Natural killer cell (primary cell): ENCODE results near the gene RXFP4. TPM values are rescaled to one million over a fixed set of nuclear protein-coding genes. Genes with fewer than 3 reads are reported as not detected.

ENCODE experiments used
- ATAC-seq, 3 donors: fragments of 150-1000 bp in 2 of 3; fragments of 200-7000 bp in 1 of 3; cut with Tn5 transposase; 1 replicate in 1 of 3; 2 replicates in 2 of 3; pipeline ENCODE4 v1.10.0; 2021; ENCODE audit warnings: mild to moderate bottlenecking in 2 of 3, moderate library complexity in 2 of 3
- DNase-seq, 2 donors: peaks; one replicate each; pipeline versions ENCODE4 v3.0.0 to v3.0.0-alpha.2; 2013 to 2021; ENCODE audit warnings: mixed read lengths in 1 of 2
- H3K27ac ChIP-seq: one replicate; pipeline ENCODE4 v1.5.1; 2013; ENCODE audit warnings: mild to moderate bottlenecking, low read length
- H3K27me3 ChIP-seq: one replicate; pipeline ENCODE4 v1.6.1; 2013; ENCODE audit warnings: low read length; ENCODE audit not compliant: control insufficient read depth, insufficient read depth
- H3K36me3 ChIP-seq: one replicate; pipeline ENCODE4 v1.6.1; 2013; ENCODE audit warnings: low read length; ENCODE audit not compliant: control insufficient read depth, insufficient read depth
- H3K4me1 ChIP-seq: one replicate; pipeline ENCODE4 v1.6.1; 2013; ENCODE audit warnings: low read length; ENCODE audit not compliant: control insufficient read depth, insufficient read depth
- H3K4me3 ChIP-seq: one replicate; pipeline ENCODE4 v1.5.1; 2013; ENCODE audit warnings: low read length
- H3K9me3 ChIP-seq: one replicate; pipeline ENCODE4 v1.6.1; 2013; ENCODE audit warnings: low read length; ENCODE audit not compliant: control insufficient read depth, insufficient read depth
- H3K27ac Mint-ChIP-seq, 2 donors: one replicate each; pipeline ENCODE4 v1.8.0; 2022; ENCODE audit warnings: mild to moderate bottlenecking in 2 of 2, mixed read lengths in 2 of 2, moderate library complexity in 1 of 2
- H3K27me3 Mint-ChIP-seq, 2 donors: one replicate each; pipeline ENCODE4 v1.8.0; 2022; ENCODE audit warnings: low read depth in 2 of 2, mixed read lengths in 2 of 2
- H3K36me3 Mint-ChIP-seq: one replicate; pipeline ENCODE4 v1.8.0; 2022; ENCODE audit warnings: mixed read lengths
- H3K4me1 Mint-ChIP-seq, 2 donors: one replicate each; pipeline ENCODE4 v1.8.0; 2022; ENCODE audit warnings: mixed read lengths in 2 of 2
- H3K4me3 Mint-ChIP-seq: one replicate; pipeline ENCODE4 v1.8.0; 2022; ENCODE audit warnings: mild to moderate bottlenecking, moderate library complexity, mixed read lengths
- H3K9me3 Mint-ChIP-seq, 2 donors: one replicate each; pipeline ENCODE4 v1.8.0; 2022; ENCODE audit warnings: mixed read lengths in 2 of 2
- CTCF ChIP-seq: fragments of 200-600 bp; IDR thresholded peaks from one replicate; pipeline ENCODE4 v1.8.0; 2022; ENCODE audit warnings: antibody characterized with exemption
- WGBS: methylation state at CpG from one replicate; pipeline ENCODE4 v1.1.7; 2013; ENCODE audit warnings: missing lambda C conversion rate; ENCODE audit not compliant: insufficient coverage; 5-methylcytosine and 5-hydroxymethylcytosine counted together
- intact Hi-C: fragments of 100-400 bp; cut with micrococcal nuclease; formaldehyde crosslinking; loops from one replicate; pipeline ENCODE4 v1.14.2; 2022
- total RNA-seq, 4 donors: library from RNA; stranded (reverse); fragments of 120-200 nt in 1 of 4; gene quantifications; one replicate each; pipeline versions ENCODE4 v1.2.3 to v1.2.4, GENCODE V29; 2013 to 2022

The RXFP4 gene
- total RNA-seq, 3 donors from 2014 or later (not counting 1 experiment from before 2014, with no cell fraction given): not detected

- no peak for ATAC-seq
Measured at GRCh38 chr1:155957411-155957915, 16.0 kb downstream of the RXFP4 start.

DNA sequence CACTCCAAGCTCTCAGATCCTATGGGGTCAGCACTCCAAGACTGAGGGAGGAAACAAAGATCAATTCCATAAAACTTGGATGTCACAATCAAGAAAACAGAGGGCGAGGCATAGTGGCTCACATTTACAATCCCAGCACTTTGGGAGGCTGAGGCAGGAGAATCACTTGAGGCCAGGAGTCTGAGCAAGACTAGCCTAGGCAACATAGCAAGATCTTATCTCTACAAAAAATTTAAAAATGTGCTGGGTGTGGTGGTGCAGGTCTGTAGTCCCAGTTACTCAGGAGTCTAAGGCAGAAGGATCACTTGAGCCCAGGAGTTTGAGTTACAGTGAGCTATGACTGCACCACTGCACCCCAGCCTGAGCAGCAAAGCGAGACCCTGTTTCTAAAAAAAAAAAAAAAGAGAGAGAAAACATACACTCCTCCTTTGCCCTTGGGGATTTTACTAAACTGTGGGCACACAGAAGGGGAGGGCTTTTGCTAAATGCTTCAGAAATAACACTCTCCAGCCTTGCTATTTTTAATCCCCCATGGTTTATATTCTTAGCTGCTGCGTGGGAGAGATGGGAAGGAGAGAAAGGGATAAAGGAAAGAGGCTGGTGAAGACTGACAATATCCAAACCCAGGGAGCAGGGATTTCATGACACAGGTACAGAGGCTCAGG lies 18.8 kb downstream of the RXFP4 start:
- intact Hi-C loops: no loop called here
- H3K27me3 ChIP-seq: no peaks in the 10 kb centered on the region
- H3K36me3 ChIP-seq: peaks cover 88% of the 10 kb centered on the region
- H3K27ac ChIP-seq: no peak overlapping the region
- no peak for ATAC-seq
- H3K9me3 Mint-ChIP-seq: no peaks in the 10 kb centered on the region
- 84% methylated on average over 3 of the region's 3 CpGs for WGBS
- H3K4me1 ChIP-seq: peaks cover 28% of the 10 kb centered on the region
- H3K4me1 Mint-ChIP-seq: peaks cover 8 to 25% of the 10 kb centered on the region in 2 donors
- TF ChIP-seq CTCF: no peak
- H3K27me3 Mint-ChIP-seq: no peaks in the 10 kb centered on the region
- DNase-seq: no peak
- no peak overlapping the region for H3K4me3 ChIP-seq
- H3K36me3 Mint-ChIP-seq: peaks cover under 1% of the 10 kb centered on the region
- peak overlapping the region; percentile 53 to 83 for H3K27ac Mint-ChIP-seq
- no peaks in the 10 kb centered on the region for H3K9me3 ChIP-seq
- H3K4me3 Mint-ChIP-seq: no peak overlapping the region

More at GRCh38 chr1:155957411-155957915, 16.0 kb downstream of the RXFP4 start:
- H3K27ac Mint-ChIP-seq: peak overlapping the region in 1 of 2 donors; percentile 43
- H3K36me3 Mint-ChIP-seq: peaks cover 8% of the 10 kb centered on the region
- no peak for DNase-seq
- H3K4me1 Mint-ChIP-seq: peaks cover 8 to 20% of the 10 kb centered on the region in 2 donors
- WGBS: 97% methylated on average over 12 of the region's 12 CpGs
- Histone ChIP-seq H3K9me3 (no peaks in the 10 kb centered on the region), H3K36me3 (peaks cover 91% of the 10 kb centered on the region), H3K27me3 (no peaks in the 10 kb centered on the region), H3K4me1 (peaks cover 18% of the 10 kb centered on the region), H3K4me3 (no peak overlapping the region), H3K27ac (no peak overlapping the region)
- H3K4me3 Mint-ChIP-seq: no peak overlapping the region
- intact Hi-C loops: no loop called here
- no peak for TF ChIP-seq CTCF
- no peaks in the 10 kb centered on the region for H3K9me3 Mint-ChIP-seq
- no peaks in the 10 kb centered on the region for H3K27me3 Mint-ChIP-seq

- Histone ChIP-seq H3K36me3 (peaks cover 92% of the 10 kb centered on the region), H3K9me3 (no peaks in the 10 kb centered on the region), H3K27ac (peak overlapping the region; percentile 13), H3K27me3 (no peaks in the 10 kb centered on the region), H3K4me3 (no peak overlapping the region), H3K4me1 (peaks cover 45% of the 10 kb centered on the region)
- peak; percentile 30 for TF ChIP-seq CTCF
- Mint-ChIP-seq H3K36me3 (no peaks in the 10 kb centered on the region), H3K4me3 (no peak overlapping the region), H3K9me3 (no peaks in the 10 kb centered on the region), H3K27ac (peak overlapping the region; percentile 83 to 88), H3K4me1 (peaks cover 16 to 37% of the 10 kb centered on the region in 2 donors), H3K27me3 (no peaks in the 10 kb centered on the region)
- intact Hi-C loops: loop anchor here (1.0 kb wide), 1 partner anchor 27 kb away; no protein-coding TSS in a partner anchor
- WGBS: 39% methylated on average over 14 of the region's 14 CpGs
- ATAC-seq: peak; percentile 76 to 86 (median 83)
- peak; percentile 39 to 47 for DNase-seq
Measured at GRCh38 chr1:155961937-155962336, 20.5 kb downstream of the RXFP4 start.
